HEK293T (cell line): ENCODE data around the gene MTIF3.

Experiments
- CTCF ChIA-PET: fragments of 350-600 bp; formaldehyde crosslinking; extraction: SDS; loops from one replicate; lab custom pipeline; 2021; ENCODE audit warnings: antibody characterized with exemption, inconsistent platforms; lab: Yijun Ruan, JAX
- POLR2A ChIA-PET: fragments of 350-600 bp; formaldehyde crosslinking; extraction: SDS; loops from one replicate; lab custom pipeline; 2020; ENCODE audit warnings: antibody characterized with exemption, inconsistent platforms; lab: Yijun Ruan, JAX
- DNase-seq: peaks from one replicate; pipeline ENCODE4 v3.0.0; 2012; ENCODE audit warnings: mixed read lengths; ENCODE audit errors: extremely low spot score
- ARNT ChIP-seq: fragments of 450-650 bp; IDR thresholded peaks from 2 replicates; pipeline ENCODE4 v1.6.1; 2017; ENCODE audit warnings: mild to moderate bottlenecking
- BHLHE40 ChIP-seq: fragments of 450-650 bp; IDR thresholded peaks from 2 replicates; pipeline ENCODE4 v1.6.1; 2016; ENCODE audit warnings: mild to moderate bottlenecking, moderate library complexity, borderline replicate concordance
- CTBP1 ChIP-seq: fragments of 450-650 bp; IDR thresholded peaks from 2 replicates; pipeline ENCODE4 v1.6.1; 2016; ENCODE audit warnings: borderline replicate concordance
- ELF4 ChIP-seq: fragments of 450-650 bp; IDR thresholded peaks from 2 replicates; pipeline ENCODE4 v1.6.1; 2017; ENCODE audit warnings: antibody characterized with exemption
- FOXA1 ChIP-seq: fragments of 450-650 bp; IDR thresholded peaks from 2 replicates; pipeline ENCODE4 v1.6.1; 2016; ENCODE audit warnings: mild to moderate bottlenecking
- FOXK2 ChIP-seq: fragments of 450-650 bp; IDR thresholded peaks from 2 replicates; pipeline ENCODE4 v1.6.1; 2016; ENCODE audit warnings: mild to moderate bottlenecking
- FOXM1 ChIP-seq: fragments of 450-650 bp; IDR thresholded peaks from 2 replicates; pipeline ENCODE4 v1.6.1; 2017; ENCODE audit warnings: mild to moderate bottlenecking, borderline replicate concordance
- HDGF ChIP-seq: fragments of 450-650 bp; IDR thresholded peaks from 2 replicates; pipeline ENCODE4 v1.6.1; 2017; ENCODE audit warnings: antibody characterized with exemption, borderline replicate concordance
- L3MBTL2 ChIP-seq: fragments of 450-650 bp; conservative IDR thresholded peaks from 2 replicates; pipeline ENCODE4 v1.6.1; 2016; ENCODE audit warnings: mild to moderate bottlenecking
- LEF1 ChIP-seq: fragments of 450-650 bp; IDR thresholded peaks from 2 replicates; pipeline ENCODE4 v1.6.1; 2017; ENCODE audit warnings: mild to moderate bottlenecking, borderline replicate concordance
- NFRKB ChIP-seq: fragments of 450-650 bp; IDR thresholded peaks from 2 replicates; pipeline ENCODE4 v1.6.1; 2016; ENCODE audit warnings: mild to moderate bottlenecking, moderate library complexity
- PKNOX1 ChIP-seq: fragments of 450-650 bp; IDR thresholded peaks from 2 replicates; pipeline ENCODE4 v1.6.1; 2016
- SP1 ChIP-seq: fragments of 450-650 bp; IDR thresholded peaks from 2 replicates; pipeline ENCODE4 v1.6.1; 2017
- SUZ12 ChIP-seq: fragments of 450-650 bp; IDR thresholded peaks from 2 replicates; pipeline ENCODE4 v1.6.1; 2016; ENCODE audit warnings: mild to moderate bottlenecking
- TARDBP ChIP-seq: fragments of 450-650 bp; IDR thresholded peaks from 2 replicates; pipeline ENCODE4 v1.6.1; 2016
- ZNF384 ChIP-seq: fragments of 450-650 bp; IDR thresholded peaks from 2 replicates; pipeline ENCODE4 v1.6.1; 2016

Gene MTIF3

GRCh38 chr13:27449936-27450828 is at the start of gene MTIF3:
TSS of gene MTIF3 (minus strand) at chr13:27450564. CDS start at chr13:27440448, 10,116 bp downstream.
- POLR2A ChIA-PET: interaction anchor here (0.7 to 1.3 kb wide), 8 partner anchors 14 to 376 kb away, joined by 3 to 15 read pairs (median 3); no protein-coding TSS in a partner anchor
- CTCF ChIA-PET: interaction anchor here (0.7 to 1.0 kb wide), 3 partner anchors 24 to 88 kb away, joined by 3 read pairs; no protein-coding TSS in a partner anchor
- TF ChIP-seq BHLHE40 (no peak), NFRKB (no peak), TARDBP (no peak), FOXA1 (no peak), SP1 (0 out of 2 replicates have a peak, but pooled peaks have one; percentile 49), FOXK2 (no peak), FOXM1 (no peak), PKNOX1 (peak; percentile 61), L3MBTL2 (0 out of 2 replicates have a peak, but pooled peaks have one; percentile 34), HDGF (no peak), ELF4 (peak; percentile 86), LEF1 (no peak), CTBP1 (peak; percentile 37; the same call in 1 of the 2 replicates), ARNT (no peak), SUZ12 (no peak)
- peak; percentile 86 for DNase-seq

DNA sequence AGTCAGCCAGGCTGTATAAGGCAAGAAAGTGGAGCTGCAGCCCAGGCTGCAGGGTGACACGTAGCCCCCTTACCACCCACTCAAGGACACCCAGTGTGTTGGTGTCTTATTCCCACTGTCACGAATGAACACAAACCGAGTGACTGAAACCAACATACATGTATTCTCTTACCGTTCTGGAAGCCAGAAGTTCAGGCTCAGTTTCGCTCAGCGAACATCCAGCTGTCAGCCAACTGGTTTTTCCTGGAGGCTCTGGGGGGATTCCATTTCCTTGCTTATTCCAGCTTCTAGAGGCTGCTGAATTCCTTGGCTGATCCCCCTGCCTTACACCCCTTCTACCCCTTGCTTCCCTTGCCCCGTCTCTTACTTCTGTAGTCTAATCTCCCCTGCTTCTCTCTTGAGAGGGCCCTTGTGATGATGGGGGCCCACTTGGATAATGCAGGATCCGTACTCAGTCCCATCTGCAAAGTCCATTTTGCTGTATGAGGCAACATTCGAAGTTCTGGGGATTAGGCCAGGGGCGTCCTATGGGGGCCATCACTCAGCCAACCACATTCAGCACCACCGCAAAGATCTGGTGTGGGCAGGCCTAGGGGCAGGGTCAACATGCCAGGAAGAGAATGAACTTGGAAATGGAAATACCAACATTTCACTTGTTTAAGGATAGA is 47.3 kb upstream of the MTIF3 start:
- POLR2A ChIA-PET: no interaction called here
- CTCF ChIA-PET: no interaction called here
- DNase-seq: no peak
- TF ChIP-seq ELF4 (no peak), PKNOX1 (no peak), ARNT (no peak), FOXA1 (no peak), BHLHE40 (no peak), LEF1 (no peak)

- ChIA-PET CTCF (interaction anchor here (0.7 to 1.3 kb wide), 2 partner anchors 51 to 330 kb away, joined by 3 to 4 read pairs; no protein-coding TSS in a partner anchor), POLR2A (no interaction called here)
- TF ChIP-seq NFRKB: no peak
- no peak for TF ChIP-seq ELF4
- no peak for TF ChIP-seq FOXM1
- no peak for TF ChIP-seq CTBP1
- no peak for TF ChIP-seq ARNT
- TF ChIP-seq LEF1: no peak
Measured at GRCh38 chr13:27496536-27497273, 46.3 kb upstream of the MTIF3 start.

GRCh38 chr13:27496006-27496405 is 45.6 kb upstream of the MTIF3 start:
- CTCF ChIA-PET: interaction anchor here (1.3 kb wide), 1 partner anchor 331 kb away, joined by 3 read pairs; no protein-coding TSS in a partner anchor
- POLR2A ChIA-PET: no interaction called here
- TF ChIP-seq CTBP1: no peak
- no peak for TF ChIP-seq TARDBP
- no peak for TF ChIP-seq ARNT
- no peak for TF ChIP-seq NFRKB
- TF ChIP-seq LEF1: no peak
- TF ChIP-seq ELF4: no peak
- no peak for TF ChIP-seq FOXM1
- TF ChIP-seq FOXA1: no peak
- no peak for TF ChIP-seq ZNF384
- TF ChIP-seq PKNOX1: no peak
- TF ChIP-seq FOXK2: no peak
- no peak for TF ChIP-seq L3MBTL2
- TF ChIP-seq SP1: no peak
- no peak for TF ChIP-seq SUZ12
- TF ChIP-seq HDGF: no peak
- no peak for TF ChIP-seq BHLHE40
- DNase-seq: no peak

More at GRCh38 chr13:27496536-27497273, 46.3 kb upstream of the MTIF3 start:
- no peak for DNase-seq

GRCh38 chr13:27495551-27495950 is 45.2 kb upstream of the MTIF3 start:
- CTCF ChIA-PET: no interaction called here

More at GRCh38 chr13:27495551-27495950, 45.2 kb upstream of the MTIF3 start:
- TF ChIP-seq BHLHE40 (no peak), FOXK2 (no peak), TARDBP (no peak), ELF4 (no peak)
- DNase-seq: no peak
- POLR2A ChIA-PET: no interaction called here
